ENCODE results near the gene PTHLH.

The PTHLH gene

DNA sequence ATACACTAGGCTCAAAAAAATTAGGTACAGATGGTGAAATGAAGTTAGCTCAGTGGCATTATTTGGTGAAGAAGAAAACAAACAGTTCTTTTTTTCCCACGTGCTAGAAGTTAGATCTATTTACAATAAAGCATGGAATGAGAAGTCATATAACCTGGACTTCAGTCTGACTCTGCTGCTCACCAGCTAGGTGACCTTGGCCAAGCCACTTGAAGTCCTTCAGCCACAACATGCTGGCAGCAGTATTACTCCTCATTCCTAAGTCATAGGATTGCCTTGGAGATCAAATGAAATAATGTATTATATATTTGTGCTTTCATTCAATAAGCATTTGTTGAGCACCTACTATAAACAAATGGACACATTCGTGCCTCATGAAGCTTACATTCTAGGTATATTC is 45.2 kb downstream of the PTHLH start:
- Histone ChIP-seq H3K79me2 (no peaks in the 10 kb centered on the region), H2AFZ (no peak overlapping the region), H3K9me3 (ENCODE audit: control insufficient read depth, low read length) (no peaks in the 10 kb centered on the region), H3K4me1 (no peaks in the 10 kb centered on the region), H3K4me2 (ENCODE audit: low read length) (no peak overlapping the region), H3K27ac (no peak overlapping the region), H3K4me3 (ENCODE audit: low read depth, low read length) (no peak overlapping the region), H3K36me3 (ENCODE audit: control insufficient read depth, insufficient read depth, low read length) (no peaks in the 10 kb centered on the region), H3K9ac (no peak overlapping the region), H3K27me3 (ENCODE audit: control insufficient read depth, insufficient read depth, low read length) (no peaks in the 10 kb centered on the region)
- TF ChIP-seq, protein P1, sequence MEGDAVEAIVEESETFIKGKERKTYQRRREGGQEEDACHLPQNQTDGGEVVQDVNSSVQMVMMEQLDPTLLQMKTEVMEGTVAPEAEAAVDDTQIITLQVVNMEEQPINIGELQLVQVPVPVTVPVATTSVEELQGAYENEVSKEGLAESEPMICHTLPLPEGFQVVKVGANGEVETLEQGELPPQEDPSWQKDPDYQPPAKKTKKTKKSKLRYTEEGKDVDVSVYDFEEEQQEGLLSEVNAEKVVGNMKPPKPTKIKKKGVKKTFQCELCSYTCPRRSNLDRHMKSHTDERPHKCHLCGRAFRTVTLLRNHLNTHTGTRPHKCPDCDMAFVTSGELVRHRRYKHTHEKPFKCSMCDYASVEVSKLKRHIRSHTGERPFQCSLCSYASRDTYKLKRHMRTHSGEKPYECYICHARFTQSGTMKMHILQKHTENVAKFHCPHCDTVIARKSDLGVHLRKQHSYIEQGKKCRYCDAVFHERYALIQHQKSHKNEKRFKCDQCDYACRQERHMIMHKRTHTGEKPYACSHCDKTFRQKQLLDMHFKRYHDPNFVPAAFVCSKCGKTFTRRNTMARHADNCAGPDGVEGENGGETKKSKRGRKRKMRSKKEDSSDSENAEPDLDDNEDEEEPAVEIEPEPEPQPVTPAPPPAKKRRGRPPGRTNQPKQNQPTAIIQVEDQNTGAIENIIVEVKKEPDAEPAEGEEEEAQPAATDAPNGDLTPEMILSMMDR (IDR thresholded peaks at IDR 0.05): no peak

DNA sequence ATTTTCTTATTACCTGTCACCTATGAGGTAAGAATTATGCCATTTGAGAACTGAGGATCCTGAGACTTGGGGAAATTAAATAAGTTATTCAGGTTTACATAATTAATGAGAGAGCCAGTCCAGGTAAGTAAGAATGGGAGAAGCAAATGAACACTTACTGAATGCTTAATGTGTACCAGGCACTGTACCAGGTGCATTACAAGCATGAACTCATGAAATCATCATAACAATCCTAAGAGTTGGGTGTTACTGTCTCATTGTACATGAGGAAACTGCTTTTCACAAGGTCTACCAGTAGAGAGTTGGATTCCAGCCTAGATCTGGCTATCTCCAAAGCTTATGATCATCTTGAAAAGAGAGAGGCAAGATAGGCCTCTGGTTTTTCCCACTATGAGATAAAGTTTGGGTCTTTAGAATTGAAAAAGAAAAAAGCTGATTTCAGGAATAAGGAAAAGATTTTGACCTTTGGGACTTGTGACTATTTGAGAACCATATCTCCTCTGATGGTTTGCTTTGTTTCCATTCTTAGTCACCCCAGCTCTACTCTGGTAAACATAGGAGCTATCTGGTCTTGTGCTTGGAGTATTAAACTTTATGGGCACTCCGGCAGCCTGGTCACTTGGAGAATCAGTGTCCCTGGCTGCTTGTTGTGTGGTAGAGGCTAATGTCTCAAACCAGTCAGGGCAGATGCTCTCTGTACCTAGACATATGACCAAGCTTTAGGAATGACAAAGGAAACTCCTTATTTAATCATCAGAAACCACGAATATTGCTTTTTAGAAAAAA is 48.0 kb downstream of the PTHLH start:
- Histone ChIP-seq H3K27me3 (ENCODE audit: control insufficient read depth, insufficient read depth, low read length) (no peaks in the 10 kb centered on the region), H3K27ac (no peak overlapping the region), H2AFZ (no peak overlapping the region), H3K4me2 (ENCODE audit: low read length) (no peak overlapping the region), H3K79me2 (no peaks in the 10 kb centered on the region), H3K36me3 (ENCODE audit: control insufficient read depth, insufficient read depth, low read length) (no peaks in the 10 kb centered on the region), H3K9ac (no peak overlapping the region), H3K4me1 (no peaks in the 10 kb centered on the region), H3K4me3 (ENCODE audit: low read depth, low read length) (no peak overlapping the region), H3K9me3 (ENCODE audit: control insufficient read depth, low read length) (no peaks in the 10 kb centered on the region)
- TF ChIP-seq, protein P1 (IDR thresholded peaks at IDR 0.05): no peak

DNA sequence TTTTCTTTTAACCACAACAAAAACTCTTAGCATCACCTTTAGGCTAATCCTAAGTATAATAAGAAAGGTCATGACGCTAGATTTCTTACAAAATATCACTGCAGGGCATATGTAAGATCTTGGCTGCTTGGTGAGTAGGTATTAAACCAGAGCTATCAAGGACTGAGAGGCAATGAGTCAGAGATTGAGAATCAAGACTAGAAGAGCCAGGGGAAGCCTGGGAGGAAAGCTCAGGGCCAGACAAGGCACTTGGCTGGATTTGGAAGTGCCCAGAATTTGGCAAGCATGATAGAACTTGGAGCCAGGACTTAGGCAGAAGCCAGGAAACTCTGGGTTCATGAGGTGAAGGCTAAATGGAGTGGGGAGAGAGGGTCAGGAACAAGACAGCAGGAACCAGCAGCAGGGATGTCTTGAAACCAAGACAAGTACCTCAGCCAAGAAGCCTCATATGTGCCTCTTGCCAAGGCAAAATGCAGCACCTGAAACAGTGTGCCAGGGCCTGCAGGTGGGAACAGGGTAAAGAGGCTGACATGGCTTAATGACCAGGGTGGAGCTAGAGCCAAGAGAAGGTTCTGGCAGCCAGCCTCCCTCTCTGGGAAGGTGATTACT is 49.9 kb downstream of the PTHLH start:
- H3K9me3 ChIP-seq (ENCODE audit: control insufficient read depth, low read length): no peaks in the 10 kb centered on the region
- H3K9ac ChIP-seq: no peak overlapping the region
- no peaks in the 10 kb centered on the region for H3K27me3 ChIP-seq (ENCODE audit: control insufficient read depth, insufficient read depth, low read length)
- no peaks in the 10 kb centered on the region for H3K36me3 ChIP-seq (ENCODE audit: control insufficient read depth, insufficient read depth, low read length)
- no peak overlapping the region for H3K27ac ChIP-seq
- H2AFZ ChIP-seq: no peak overlapping the region
- no peaks in the 10 kb centered on the region for H3K79me2 ChIP-seq
- H3K4me2 ChIP-seq (ENCODE audit: low read length): no peak overlapping the region
- TF ChIP-seq, protein P1 (IDR thresholded peaks at IDR 0.05): no peak
- H3K4me3 ChIP-seq (ENCODE audit: low read depth, low read length): no peak overlapping the region
- no peaks in the 10 kb centered on the region for H3K4me1 ChIP-seq

DNA sequence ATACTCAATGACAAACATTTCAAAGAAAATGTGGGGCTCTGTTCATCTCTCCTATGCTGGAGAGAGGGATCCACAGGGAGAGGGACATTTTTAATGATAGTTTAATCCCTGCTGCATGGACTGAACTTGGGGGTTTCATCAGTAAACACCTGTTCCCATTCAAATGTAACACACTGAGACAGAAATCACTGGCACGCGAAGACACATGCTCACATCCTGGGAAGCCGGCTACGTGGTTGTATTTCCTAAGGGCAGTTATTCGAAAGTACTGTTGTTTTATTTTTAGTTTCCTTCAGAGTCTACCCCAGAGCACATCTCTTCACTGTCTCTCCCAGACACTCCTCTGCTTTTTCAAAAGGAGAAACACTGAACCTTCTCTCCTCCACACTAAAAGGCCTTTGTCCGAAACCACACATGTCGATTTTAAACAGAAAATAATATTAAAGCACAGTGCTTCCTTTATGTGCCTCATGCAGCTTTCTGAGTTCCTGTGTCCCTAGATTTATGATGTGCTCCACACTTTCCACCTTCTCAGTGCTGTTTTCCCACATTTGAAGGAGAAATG is 52.8 kb downstream of the PTHLH start:
- Histone ChIP-seq H3K27ac (no peak overlapping the region), H3K9me3 (ENCODE audit: control insufficient read depth, low read length) (no peaks in the 10 kb centered on the region), H2AFZ (no peak overlapping the region), H3K4me3 (ENCODE audit: low read depth, low read length) (no peak overlapping the region), H3K36me3 (ENCODE audit: control insufficient read depth, insufficient read depth, low read length) (no peaks in the 10 kb centered on the region), H3K4me2 (ENCODE audit: low read length) (no peak overlapping the region), H3K4me1 (no peaks in the 10 kb centered on the region), H3K79me2 (no peaks in the 10 kb centered on the region), H3K27me3 (ENCODE audit: control insufficient read depth, insufficient read depth, low read length) (no peaks in the 10 kb centered on the region), H3K9ac (no peak overlapping the region)
- TF ChIP-seq, protein P1 (IDR thresholded peaks at IDR 0.05): no peak

Data from parathyroid adenoma (tissue), 2 donors.